GM21825 (cell line): ENCODE results near the gene EOMES.
"Not testable (repeated sequence)": the region's sequence is repeated elsewhere in the genome, so short reads cannot be mapped to it uniquely, and the experiment has no call there.

Source experiments
- ATAC-seq: cut with Tn5 transposase; IDR thresholded peaks from one replicate; pipeline ENCODE4 v1.9.1; 2021; ENCODE audit warnings: mild to moderate bottlenecking, moderate library complexity; ENCODE audit not compliant: unreplicated experiment

The EOMES gene

GRCh38 chr3:27721717-27722564 is at the start of gene EOMES:
EOMES (minus strand) TSS chr3:27722323; CDS start chr3:27722294, 29 bp downstream.
- peak; percentile 74 for ATAC-seq

GRCh38 chr3:27770384-27770783 is 48.3 kb upstream of the EOMES start:
- ATAC-seq, result not testable (repeated sequence)

GRCh38 chr3:27767000-27767399 is 44.9 kb upstream of the EOMES start:
- ATAC-seq, result no peak

DNA sequence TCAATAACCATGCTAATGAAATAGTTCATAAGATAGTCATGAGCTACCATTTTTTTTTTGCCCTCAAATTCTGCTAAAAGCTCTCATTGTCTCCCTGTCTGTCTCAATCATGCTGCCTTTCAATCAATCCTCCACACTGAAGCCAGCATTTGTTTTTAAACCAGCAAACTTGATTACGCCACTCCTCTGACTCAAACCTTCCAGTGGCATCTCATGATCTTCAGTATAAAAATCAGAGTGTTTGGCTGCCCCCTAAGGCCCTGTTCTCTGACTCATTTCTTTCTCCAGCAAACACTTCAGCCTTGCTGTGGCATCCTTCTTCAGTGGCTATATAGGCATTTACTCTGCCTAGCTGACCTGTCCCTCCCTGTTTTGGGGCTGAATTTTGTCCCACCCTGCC is 36.0 kb upstream of the EOMES start:
- ATAC-seq, result no peak

GRCh38 chr3:27756877-27757276 is 34.8 kb upstream of the EOMES start:
- ATAC-seq, result no peak

- no peak for ATAC-seq
Observed at GRCh38 chr3:27752926-27753325, 30.8 kb upstream of the EOMES start.

- no peak for ATAC-seq
Observed at GRCh38 chr3:27749643-27750042, 27.5 kb upstream of the EOMES start.

GRCh38 chr3:27746838-27747237 is 24.7 kb upstream of the EOMES start:
- no peak for ATAC-seq

- ATAC-seq, result no peak
Observed at GRCh38 chr3:27740854-27741253, 18.7 kb upstream of the EOMES start.

GRCh38 chr3:27737091-27737490 is 15.0 kb upstream of the EOMES start:
- no peak for ATAC-seq

DNA sequence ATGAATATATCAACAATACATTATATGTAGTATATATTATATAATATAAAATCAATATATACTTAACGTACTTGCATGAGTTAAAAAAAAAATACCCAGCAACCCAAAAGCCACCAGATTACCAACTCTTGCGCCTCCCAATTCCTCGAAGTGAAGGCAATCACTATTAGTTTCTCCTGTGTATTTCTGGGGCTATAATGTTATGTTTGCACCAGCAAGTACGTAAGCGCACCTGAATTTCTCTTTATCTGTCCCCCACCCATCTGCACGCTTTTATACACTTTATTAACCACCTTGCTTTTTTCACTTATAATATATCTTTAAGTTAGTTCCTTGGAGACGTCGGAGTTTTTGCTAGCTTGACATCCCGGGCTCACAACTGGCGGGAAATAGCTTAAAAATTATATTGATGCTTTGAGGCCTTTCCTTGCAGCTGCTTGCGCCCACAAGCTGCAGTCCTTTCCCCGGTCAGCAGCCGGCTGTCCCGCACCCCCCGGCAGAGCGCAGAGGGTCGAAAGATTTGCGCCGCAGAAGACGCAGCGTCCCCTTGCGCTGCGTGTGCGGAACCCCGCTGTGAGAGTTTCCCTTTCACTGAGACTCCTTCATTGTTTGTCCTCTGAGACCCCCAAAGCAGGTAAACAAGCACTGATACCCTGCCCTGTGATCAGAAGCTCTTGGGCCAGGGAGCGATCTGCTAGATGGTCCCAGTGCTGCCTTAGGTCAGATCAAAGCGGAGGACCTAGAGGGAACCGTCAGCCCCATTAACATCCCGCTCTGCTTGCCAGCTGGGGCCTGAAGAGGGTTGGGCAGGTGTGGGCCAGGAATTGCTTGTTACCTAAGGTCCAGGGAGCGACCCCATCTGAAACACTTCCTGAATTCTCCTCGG is 8.9 kb upstream of the EOMES start:
- no peak for ATAC-seq

- ATAC-seq, result no peak
Observed at GRCh38 chr3:27729748-27730611, 7.9 kb upstream of the EOMES start.

- no peak for ATAC-seq
Observed at GRCh38 chr3:27729325-27729724, 7.2 kb upstream of the EOMES start.

- ATAC-seq, result peak; percentile 58
Observed at GRCh38 chr3:27728195-27729087, 6.3 kb upstream of the EOMES start.

DNA sequence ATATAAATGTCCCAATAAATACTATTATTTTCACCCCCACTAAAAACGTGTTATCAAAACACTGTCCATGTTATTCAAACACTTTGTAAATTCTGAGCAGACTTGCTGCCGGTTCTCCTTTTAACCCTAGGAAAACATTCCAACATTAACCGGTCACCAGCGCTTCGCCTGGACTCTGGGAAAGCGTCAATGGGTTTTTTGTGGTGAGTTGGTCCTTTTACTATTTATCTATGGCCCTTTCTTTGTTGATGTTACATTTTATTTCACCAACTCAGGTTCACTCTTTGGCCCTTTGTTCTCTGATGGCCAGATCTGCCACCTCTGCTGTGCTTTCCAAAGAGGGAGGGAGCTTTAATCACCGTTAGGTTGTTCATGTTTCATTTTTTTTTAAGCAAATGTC is 4.1 kb upstream of the EOMES start:
- ATAC-seq, result no peak

DNA sequence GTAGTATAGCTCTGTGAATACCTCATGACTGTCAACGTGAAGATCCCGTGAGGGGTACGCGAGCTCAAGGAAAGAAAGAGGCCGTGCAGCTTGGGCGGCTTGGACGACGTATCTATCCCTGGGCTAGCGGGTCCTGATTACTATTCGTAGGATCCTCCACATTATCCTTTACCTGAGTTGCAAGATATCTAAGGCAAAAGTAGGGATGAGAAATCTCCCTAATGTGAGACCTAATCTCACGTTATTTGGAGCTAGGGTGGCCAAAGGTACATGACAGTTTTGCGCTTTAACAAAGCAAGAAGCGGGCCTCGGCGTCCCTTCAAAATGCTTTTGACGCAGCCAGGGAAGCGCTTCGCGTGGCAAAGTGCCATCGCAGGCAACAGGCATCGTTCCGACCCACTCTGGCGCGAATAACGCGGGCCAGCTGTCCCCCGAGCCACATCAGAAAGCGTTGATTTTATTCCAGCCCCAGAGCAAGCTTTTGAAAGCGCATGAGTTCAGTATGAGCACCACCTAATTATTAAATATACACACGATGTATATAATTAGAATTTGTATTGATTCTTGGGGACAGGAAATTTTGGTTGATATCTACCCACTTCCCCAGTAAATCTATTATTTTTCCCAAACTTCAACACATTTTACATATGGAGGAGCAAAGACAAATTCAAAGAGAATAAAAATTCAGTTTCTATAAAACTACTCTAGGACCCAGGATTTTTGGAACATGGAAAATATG is 2.5 kb upstream of the EOMES start:
- ATAC-seq, result no peak

DNA sequence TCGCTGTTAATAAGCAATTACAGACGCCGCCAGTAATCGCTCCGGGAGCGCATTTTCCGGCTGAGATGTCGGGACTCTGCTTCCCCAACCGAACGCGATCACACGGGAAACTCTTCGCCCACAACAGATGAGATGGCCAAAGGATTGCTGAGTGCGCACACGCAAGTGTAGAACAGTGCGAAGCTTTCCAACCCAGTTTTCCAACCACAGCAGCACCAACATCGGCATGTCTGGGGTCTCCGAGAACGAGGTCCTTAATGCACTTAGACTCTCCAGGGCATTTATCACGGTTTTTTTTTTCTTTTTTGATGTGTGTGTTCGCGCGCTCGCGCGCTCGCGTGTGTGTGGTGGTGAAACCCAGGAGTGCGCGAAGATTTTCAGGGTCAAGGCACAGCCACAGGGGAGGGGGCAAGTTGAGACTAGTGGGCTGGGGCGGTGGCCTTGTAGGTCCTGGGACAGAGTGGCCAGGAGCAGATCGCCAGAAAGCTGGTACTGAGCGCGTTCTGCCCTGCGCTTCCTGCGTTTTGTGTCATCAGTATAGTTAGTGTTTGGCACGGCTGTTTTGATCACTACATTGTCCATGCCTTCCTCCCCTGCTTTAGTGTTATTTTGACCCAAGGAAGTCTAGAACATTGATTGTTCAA is 1.8 kb upstream of the EOMES start:
- ATAC-seq, result no peak

- no peak for ATAC-seq
Observed at GRCh38 chr3:27723456-27723814, 1.3 kb upstream of the EOMES start.

DNA sequence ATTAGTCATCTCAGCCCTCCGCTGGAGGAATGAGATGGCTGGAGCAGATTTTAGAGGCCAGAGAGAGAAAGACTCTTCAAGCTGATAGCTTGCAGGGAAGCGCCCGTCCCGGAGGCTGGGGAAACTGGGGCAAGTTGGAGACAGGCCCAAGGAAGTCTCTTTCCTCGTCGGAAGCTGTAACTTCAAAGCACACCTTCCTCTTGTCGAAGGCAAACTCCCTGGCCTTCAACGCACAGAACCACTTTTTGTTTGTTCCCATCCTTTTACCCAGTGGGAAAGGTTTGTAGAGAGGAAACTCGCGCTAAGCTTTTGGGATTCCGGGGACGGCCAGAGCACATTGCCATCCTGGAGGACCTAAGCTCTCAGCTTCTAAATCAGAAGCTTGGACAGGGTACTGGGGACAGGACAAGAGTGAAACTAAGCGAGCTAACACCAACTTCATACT is 900 bp upstream of the EOMES start:
- no peak for ATAC-seq
